Measurements from ENCODE around the gene VHLL. TPM values are rescaled to one million over a fixed set of nuclear protein-coding genes. Genes with fewer than 3 reads are reported as not detected.

Gene VHLL
- total and polyA plus RNA-seq, 2 of the 13 experiments (the other 11 are each of a cell fraction or from before 2014, with no cell fraction given), result 0.24 TPM; not detected in 1

GRCh38 chr1:156338180-156338976 lies 39.3 kb upstream of the VHLL start, which contains the start of the genes CCT3 and TSACC (continued):
- TF ChIP-seq ZHX1 (CRISPR knock-in tag; IDR thresholded peaks at IDR 0.05; ENCODE audit: low read depth), result no peak; the same call in 1 of the 2 replicates
- TF ChIP-seq HNF4A (CRISPR knock-in tag; IDR thresholded peaks at IDR 0.05), result no peak; the same call in 1 of the 2 replicates

- peak overlapping the region; percentile 88 for H3K4me2 ChIP-seq (ENCODE audit: low read depth, low read length)
- peaks cover 43% of the 10 kb centered on the region for H3K79me2 ChIP-seq (ENCODE audit: insufficient read depth, low read length)
- peaks cover 3 to 28% of the 10 kb centered on the region in 2 experiments; a peak in 3 of 5 replicates for H3K36me3 ChIP-seq (replicated peaks in 1 of 2; ENCODE audit: control insufficient read depth in 1 of 2, insufficient read depth in 2 of 2, low read length in 2 of 2)
- intact Hi-C loops (cut with micrococcal nuclease; ENCODE audit: unreplicated experiment), result loop anchor here (5.0 kb wide), 2 partner anchors 34 to 46 kb away; no protein-coding TSS in a partner anchor
- H3K9me3 ChIP-seq (ENCODE audit: low read length), result no peaks in the 10 kb centered on the region
- ChIA-PET CTCF (ENCODE audit: low intra/inter-chr PET ratio, low total read pairs) (no interaction called here), POLR2A (interaction anchor here (0.7 to 2.9 kb wide), 9 partner anchors 21 to 219 kb away, joined by 3 to 22 read pairs (median 5); partner anchors contain the start of genes RHBG and SMG5)
- in situ Hi-C loops (cut with HindIII; ENCODE audit: extremely low pct_ligation_motif_present, low pct_unique_long_range_greater_than_20kb), result no loop called here
- no peaks in the 10 kb centered on the region; a peak in 1 of 5 replicates for H3K27me3 ChIP-seq (ENCODE audit: control insufficient read depth in 1 of 2, insufficient read depth in 2 of 2, low read length in 2 of 2)
- ATAC-seq (peak; percentile 64), FAIRE-seq (no peak), DNase-seq (ENCODE audit: low spot score) (no peak)
- H4K20me1 ChIP-seq (ENCODE audit: insufficient read depth, low read length), result peaks cover 17% of the 10 kb centered on the region
- WGBS (ENCODE audit: low lambda C conversion rate), result under 1% methylated on average over 14 of the region's 14 CpGs
- peak overlapping the region; percentile 87 to 94 (median 92) for H3K4me3 ChIP-seq (replicated peaks in 1 of 3; ENCODE audit: insufficient read depth in 1 of 3, low read depth in 2 of 3, low read length in 3 of 3)
- peak overlapping the region; percentile 85 for H3K9ac ChIP-seq (ENCODE audit: insufficient read depth, low read depth, low read length)
- H3K4me1 ChIP-seq (ENCODE audit: insufficient read depth, low read length), result peaks cover 25% of the 10 kb centered on the region
- peak overlapping the region; percentile 85 for H3K27ac ChIP-seq (ENCODE audit: extremely low read length, insufficient read depth, low read length)
- no peak overlapping the region for H2AFZ ChIP-seq (ENCODE audit: low read length)
- BruUV-seq (replicated peaks), result no TSS peak
- no peak for TF ChIP-seq GTF2F1 (IDR thresholded peaks at IDR 0.05; ENCODE audit: low read length)
- TF ChIP-seq SRY (CRISPR knock-in tag; IDR thresholded peaks at IDR 0.05), result 0 out of 2 replicates have a peak, but pooled peaks have one; percentile 0
- TF ChIP-seq ZNF770 (CRISPR knock-in tag; IDR thresholded peaks at IDR 0.05), result no peak
- TF ChIP-seq ZFP90 (CRISPR knock-in tag; IDR thresholded peaks at IDR 0.05; ENCODE audit: borderline replicate concordance), result 0 out of 2 replicates have a peak, but pooled peaks have one; percentile 10
- no peak for TF ChIP-seq TCF7L2 (IDR thresholded peaks at IDR 0.05; ENCODE audit: low read depth, low read length)
- no peak for TF ChIP-seq SKIL (CRISPR knock-in tag; IDR thresholded peaks at IDR 0.05; ENCODE audit: borderline replicate concordance)
- TF ChIP-seq ELF1 (CRISPR knock-in tag; IDR thresholded peaks at IDR 0.05), result no peak
- no peak for TF ChIP-seq THAP7 (CRISPR knock-in tag; IDR thresholded peaks at IDR 0.05)
- no peak for TF ChIP-seq ZNF639 (CRISPR knock-in tag; conservative IDR thresholded peaks at IDR 0.05)
Observed at GRCh38 chr1:156337888-156338179, 38.7 kb upstream of the VHLL start.
